Stimulated activated CD8-positive, alpha-beta memory T cell treated with anti-CD3 and anti-CD28 coated beads, Interleukin-12 subunit alpha, Interleukin-12 subunit beta, amount 100 ng/mL, for 24 hours (primary cell): Measurements from ENCODE around the gene ZNF860.
"Not testable (repeated sequence)": the region's sequence is repeated elsewhere in the genome, so short reads cannot be mapped to it uniquely, and the experiment has no call there.

Experiments used
- DNase-seq: peaks from one replicate; pipeline ENCODE4 v3.0.0-alpha.2; 2020; ENCODE audit errors: extremely low read depth

ZNF860 gene

GRCh38 chr3:31996195-31996594, 14.6 kb downstream of the ZNF860 start:
- no peak for DNase-seq

GRCh38 chr3:31997500-31997899, 15.9 kb downstream of the ZNF860 start:
- no peak for DNase-seq

DNA sequence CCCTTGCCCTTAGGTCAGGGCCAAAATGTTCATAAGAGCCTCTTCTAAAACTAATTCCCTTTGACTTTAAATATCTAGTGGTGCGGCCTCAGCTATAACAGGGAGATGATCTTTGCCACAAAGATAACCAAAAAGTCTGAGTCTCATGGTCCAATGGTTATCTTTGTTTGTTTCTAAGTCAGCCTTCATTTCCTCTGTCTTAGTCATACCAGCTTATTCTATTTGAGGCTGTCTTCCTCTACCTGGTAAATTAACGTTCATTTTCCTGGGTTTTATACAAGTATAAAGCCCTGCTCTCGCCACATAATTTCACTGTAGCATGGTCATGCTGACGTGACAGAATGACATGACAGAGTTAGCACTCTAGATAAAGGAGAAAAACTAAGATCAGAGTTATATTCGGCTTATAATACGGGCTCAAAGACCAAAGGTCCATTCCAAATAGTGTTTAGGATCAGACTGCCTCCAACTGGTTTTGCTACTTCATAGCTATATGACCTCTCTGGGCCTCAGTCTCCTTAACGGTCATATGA, 18.4 kb downstream of the ZNF860 start:
- DNase-seq: no peak

GRCh38 chr3:32000877-32001276, 19.3 kb downstream of the ZNF860 start:
- DNase-seq: no peak

DNA sequence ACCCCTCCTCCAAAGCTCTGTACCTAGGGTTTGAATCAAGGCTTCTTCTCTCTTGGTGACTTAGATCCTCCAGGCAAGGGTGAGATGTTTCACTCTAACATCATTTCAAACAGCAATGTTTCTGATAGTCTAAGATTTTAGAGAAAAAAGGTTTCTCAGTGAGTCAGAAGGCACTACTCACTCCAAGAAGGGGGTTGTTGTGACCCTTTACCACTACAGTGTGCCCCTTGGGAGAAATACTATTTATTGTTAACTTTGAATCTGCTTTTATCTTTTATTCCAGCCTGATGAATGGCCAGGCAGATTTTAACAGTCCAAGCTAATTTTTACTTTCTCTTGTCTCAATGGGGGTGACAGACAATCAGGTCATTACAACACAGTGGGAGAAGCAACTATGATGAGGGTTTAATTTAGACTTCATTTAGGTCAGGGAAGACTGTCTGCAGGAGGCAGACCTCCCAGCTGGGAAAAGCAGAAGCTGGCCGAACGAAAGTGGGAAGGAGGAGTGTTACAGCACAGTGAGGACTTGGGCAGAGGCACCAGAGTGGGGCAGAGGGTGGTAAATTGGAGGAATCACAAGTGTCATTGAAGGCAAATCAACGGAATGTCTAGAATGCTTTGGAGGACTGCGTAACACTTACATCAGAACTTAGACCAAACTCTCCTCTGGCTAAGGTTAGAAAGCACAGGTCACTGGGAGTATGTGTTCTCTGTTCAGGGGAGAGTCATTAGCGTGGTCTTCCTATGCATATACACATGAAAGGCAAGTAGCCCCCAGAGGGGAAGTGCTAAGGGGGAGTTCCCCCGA, 21.2 kb downstream of the ZNF860 start:
- no peak for DNase-seq

DNA sequence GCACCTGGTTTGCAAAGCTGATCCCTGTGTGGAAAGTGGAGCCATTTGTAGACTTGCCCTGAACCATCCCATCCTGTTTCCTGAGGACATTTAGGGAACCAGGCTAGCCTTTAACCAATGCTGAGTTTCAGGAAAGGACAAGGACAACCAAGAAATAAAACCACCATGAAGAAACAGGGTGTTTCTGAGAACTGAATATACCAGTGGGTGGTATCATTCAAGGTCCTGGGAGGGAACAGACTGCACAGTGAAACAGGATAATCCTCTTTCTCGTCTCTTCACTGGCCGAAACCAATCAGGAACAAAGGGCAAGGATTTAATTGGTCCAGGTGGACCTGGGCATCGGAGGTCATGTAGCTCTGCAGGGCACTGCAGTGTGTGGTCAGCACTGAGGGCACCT, 21.8 kb downstream of the ZNF860 start:
- no peak for DNase-seq

DNA sequence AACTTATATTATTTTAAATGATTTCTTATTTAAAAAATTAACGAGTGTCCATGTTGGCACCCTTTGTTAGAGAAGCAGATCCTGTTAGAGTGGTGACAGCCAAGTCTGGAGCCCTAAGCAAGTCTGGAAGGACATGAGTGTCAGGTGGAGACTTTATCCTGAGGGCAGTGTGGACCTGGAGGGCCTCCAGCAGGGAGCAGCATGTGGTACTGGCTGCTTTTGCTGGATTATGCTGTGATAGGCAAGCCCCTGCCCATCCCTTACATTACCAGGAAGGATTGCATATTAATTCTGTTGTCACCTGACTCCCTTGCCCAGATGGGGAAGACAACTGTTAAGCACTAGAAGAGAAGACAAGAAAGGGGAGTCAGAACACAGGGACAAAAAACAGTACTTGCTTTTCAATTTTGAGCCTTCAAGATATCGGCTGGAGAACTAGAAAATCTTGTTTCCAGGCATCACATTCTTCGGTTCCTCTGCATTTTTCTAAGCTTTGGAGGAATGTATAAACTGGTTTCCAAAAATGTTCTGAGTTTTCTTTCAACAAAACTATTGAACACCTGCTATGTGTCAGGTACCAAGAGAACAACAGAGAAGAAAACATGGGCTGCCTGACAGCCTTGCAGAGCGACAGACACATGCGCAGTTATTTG, 22.7 kb downstream of the ZNF860 start:
- DNase-seq: no peak

GRCh38 chr3:32009101-32009500, 27.6 kb downstream of the ZNF860 start:
- no peak for DNase-seq

- DNase-seq: no peak
Observed at GRCh38 chr3:32009957-32010356, 28.4 kb downstream of the ZNF860 start.

DNA sequence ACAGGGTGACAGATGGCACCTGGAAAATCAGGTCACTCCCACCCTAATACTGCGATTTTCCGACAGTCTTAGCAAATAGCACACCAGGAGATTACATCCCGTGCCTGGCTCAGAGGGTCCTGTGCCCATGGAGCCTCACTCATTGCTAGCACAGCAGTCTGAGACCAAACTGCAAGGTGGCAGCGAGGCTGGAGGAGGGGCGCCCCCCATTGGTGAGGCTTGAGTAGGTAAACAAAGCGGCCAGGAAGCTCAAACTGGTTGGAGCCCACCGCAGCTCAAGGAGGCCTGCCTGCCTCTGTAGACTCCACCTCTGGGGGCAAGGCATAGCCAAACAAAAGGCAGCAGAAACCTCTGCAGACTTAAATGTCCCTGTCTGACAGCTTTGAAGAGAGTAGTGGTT, 29.1 kb downstream of the ZNF860 start:
- not testable (repeated sequence) for DNase-seq

DNA sequence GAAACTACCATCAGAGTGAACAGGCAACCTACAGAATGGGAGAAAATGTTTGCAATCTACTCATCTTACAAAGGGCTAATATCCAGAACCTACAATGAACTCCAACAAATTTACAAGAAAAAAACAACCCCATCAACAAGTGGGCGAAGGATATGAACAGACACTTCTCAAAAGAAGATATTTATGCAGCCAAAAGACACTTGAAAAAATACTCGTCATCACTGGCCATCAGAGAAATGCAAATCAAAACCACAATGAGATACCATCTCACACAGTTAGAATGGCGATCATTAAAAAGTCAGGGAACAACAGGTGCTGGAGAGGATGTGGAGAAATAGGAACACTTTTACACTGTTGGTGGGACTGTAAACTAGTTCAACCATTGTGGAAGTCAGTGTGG, 34.1 kb downstream of the ZNF860 start:
- not testable (repeated sequence) for DNase-seq

DNA sequence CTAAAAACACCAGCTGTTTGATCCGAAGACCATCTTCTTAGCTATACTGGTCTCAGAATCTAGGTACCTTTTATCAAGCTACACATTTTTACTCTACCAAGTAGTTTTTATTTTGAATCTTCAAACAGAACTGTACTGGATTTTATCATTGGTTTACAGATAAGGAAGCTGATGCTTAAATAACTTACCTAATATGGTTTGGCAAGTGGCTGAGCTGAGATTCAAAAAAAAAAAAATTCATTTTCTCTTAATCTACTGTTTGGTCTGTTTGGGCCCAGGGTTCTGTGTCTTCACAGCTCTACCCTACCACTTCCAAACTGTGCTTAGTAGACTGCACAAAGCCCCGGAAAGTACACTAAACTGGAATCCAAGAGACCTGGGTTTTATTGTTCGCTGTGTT, 35.7 kb downstream of the ZNF860 start:
- DNase-seq: no peak

- DNase-seq: no peak
Observed at GRCh38 chr3:32018757-32019564, 37.4 kb downstream of the ZNF860 start.

GRCh38 chr3:32021155-32021554, 39.6 kb downstream of the ZNF860 start:
- DNase-seq: no peak

- no peak for DNase-seq
Observed at GRCh38 chr3:32021748-32022147, 40.2 kb downstream of the ZNF860 start.

GRCh38 chr3:32022947-32023346, 41.4 kb downstream of the ZNF860 start:
- DNase-seq: no peak

DNA sequence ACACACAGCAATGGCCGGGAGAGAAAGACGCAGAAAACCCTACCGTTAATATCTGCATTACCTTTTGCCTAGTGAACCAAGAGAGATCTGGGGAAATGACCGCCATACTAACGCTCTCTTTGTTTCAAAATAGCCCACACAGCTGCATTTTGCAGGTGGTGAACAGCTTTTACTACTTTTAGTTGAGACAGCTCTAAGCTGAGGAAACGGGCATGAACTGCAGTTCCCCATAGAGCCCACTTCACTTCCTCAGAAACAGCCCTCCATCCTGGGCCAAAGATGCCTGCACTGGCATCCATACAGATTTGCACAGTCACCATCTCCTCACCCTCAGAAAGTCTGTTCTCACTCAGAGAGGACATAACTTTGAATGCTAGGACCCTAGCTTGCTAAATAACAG, 45.0 kb downstream of the ZNF860 start:
- DNase-seq: no peak

- no peak for DNase-seq
Observed at GRCh38 chr3:32037932-32038267, 56.4 kb downstream of the ZNF860 start.

GRCh38 chr3:32041316-32041715, 59.8 kb downstream of the ZNF860 start:
- DNase-seq: no peak
